ENCODE data around the gene CLUH.

CLUH gene

GRCh38 chr17:2711608-2712299 lies at the start of gene CLUH:
CLUH (minus strand) TSS chr17:2711764; CDS start chr17:2711661, 103 bp downstream.
- DNase-seq (ENCODE audit: low read depth in 2 of 2), result peak; percentile 89 to 95

DNA sequence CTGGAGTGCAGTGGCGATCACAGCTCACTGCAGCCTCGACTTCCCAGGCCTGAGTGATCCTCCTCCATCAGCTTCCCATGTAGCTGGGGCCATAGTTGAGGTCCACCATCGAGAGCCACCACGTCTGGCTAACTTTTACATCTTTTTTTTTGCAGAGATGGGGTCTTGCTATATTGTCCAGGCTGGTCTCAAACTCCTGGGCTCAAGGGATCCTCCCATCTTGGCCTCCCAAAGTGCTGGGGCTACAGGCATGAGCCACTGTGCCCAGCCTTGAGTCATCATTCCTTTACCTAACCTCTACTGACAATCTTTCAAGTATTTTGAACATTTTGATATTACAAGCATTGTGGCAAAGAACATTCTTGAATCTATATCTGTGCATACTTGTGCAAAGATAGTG lies 47.3 kb upstream of the CLUH start:
- DNase-seq (ENCODE audit: low read depth in 2 of 2), result no peak

DNA sequence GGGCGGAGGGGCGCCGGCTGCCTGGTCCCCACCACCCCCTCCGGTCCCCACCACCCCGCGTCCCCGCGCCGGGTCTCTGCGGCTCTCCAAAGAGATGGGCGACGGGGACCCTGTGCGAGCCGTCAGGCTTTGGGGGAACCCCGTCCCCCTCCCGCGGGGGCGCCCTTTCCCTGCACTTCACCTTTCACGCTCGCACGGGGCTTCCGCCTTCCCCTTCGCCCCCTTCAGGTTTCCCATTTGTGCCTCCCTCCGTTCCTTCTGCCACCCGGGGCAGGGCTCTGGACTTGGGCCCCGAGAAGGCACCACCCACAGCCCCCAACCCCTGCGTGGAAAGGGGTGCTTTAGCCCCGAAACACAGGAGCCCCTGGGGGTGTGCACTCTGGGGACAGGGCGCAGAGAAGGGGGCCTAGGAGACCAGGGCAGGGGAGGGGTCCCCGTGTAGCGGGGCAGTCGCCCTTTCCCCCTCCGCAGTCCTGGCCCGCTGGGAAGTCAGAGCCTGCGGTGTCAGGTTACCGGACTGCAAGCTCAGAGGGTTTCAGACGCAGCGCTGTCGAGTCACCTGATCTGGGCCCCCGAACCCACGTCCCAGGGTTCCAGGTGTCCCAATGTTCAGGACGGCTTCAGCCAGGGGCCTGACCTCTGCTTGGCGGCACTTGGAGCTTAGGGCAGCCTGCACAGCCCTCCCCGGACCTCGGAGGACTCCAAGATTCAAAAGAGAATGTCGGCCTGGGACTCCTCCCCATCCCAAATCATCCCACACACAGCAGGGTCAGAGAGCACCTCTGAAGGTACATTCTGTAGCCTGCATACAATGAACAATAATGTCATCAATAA lies 44.5 kb upstream of the CLUH start:
- no peak for DNase-seq (ENCODE audit: low read depth in 2 of 2)

DNA sequence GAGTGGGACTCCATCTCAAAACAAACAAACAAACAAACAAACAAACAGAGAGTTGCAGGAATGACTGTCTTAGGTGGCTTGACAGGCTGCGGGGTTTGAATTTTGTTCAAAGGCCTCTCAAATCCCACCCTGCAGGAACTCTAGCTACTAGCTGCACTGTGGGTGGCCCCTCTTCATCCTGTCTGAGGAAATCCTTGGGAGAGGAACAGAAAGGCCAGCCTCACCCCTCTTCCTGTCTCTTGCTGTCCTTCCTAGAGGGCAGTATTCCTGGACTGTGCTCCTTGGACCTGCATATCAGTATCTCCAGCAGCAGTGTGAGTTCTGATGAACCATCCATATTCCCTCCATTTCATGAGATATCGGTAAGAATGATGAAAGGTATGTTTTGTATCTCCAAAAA lies 39.9 kb upstream of the CLUH start:
- DNase-seq (ENCODE audit: low read depth in 2 of 2), result no peak

GRCh38 chr17:2750721-2751120 lies 39.2 kb upstream of the CLUH start:
- no peak for DNase-seq (ENCODE audit: low read depth in 2 of 2)

- peak; percentile 36 to 52 for DNase-seq (ENCODE audit: low read depth in 2 of 2)
Measured at GRCh38 chr17:2749784-2750181, 38.2 kb upstream of the CLUH start.

DNA sequence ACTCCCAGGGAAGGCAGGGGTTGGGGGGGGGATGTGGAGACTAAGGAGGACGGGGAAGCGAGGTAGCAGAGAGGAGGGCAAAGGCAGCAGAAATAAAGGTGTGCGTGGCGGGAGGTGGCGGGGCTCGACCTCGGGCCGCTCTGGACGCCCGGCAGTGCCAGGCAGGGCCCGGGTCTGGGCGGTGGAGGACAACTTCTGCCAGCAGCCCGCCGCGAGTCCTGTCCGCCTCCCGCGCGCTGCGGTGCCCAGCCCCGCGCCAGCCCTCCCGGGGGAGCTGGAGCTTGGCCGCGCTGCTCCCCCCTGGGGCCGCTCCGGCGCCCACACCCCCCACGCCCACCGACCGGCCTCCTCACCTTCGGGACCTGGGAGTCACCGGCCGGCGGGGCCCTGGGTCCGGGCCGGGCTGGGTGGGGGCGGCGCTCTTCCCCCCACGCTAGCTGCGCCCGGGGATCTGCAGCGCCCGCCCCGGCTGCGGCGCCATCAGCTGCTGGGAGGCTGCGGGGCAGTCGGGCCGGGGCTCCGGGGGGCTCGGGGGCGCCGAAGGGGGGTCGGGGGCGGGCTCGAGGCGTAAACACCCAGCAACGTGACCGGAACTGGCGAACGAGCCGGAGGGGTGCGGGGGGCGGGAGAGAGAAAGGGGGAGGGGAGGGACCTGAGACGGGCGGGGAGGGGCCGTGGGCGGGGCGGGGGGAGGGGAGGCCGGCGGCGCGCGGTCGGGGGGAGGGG lies 37.7 kb upstream of the CLUH start, which contains the start of gene CCDC92B:
CCDC92B (minus strand) TSS at position 595 of the 726 bp plus-strand sequence. CDS start 14,507 bp downstream, outside the sequence.
- no peak for DNase-seq (ENCODE audit: low read depth in 2 of 2)

DNA sequence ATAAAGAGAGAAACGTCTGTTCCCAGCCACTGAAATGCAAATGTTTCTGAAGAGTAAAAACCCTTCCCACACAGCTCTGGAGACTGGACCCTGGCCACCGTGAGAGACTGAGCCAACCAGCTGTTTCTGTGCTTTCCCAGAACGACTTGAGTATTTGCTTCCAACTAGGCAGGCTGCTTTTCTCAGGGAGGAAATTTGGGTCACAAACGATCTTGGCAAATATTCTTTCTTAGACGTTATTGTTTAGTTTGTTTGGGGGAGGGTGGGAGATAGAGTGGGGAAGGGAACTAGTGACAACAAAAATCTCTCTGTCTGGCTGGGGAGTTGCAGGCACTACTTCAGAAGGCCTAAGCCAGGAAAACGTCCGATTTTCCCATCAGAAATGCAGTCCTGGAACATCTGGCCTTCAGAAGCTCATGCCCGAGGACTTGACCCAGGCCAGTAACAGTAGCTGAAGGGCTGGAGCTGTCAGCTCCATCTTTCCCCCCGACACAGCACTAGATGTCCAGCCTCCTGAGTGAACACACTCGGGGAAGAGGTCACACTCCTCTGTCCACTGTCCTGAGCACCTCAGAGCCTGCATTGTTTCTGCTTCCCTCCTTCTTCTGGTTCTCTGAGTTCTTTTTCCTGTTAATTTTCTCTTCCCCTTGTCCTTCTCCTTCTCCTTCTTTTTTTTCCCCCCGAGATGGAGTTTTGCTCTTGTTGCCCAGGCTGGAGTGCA lies 33.9 kb upstream of the CLUH start:
- no peak for DNase-seq (ENCODE audit: low read depth in 2 of 2)

GRCh38 chr17:2737693-2738092 lies 26.1 kb upstream of the CLUH start:
- no peak for DNase-seq (ENCODE audit: low read depth in 2 of 2)

DNA sequence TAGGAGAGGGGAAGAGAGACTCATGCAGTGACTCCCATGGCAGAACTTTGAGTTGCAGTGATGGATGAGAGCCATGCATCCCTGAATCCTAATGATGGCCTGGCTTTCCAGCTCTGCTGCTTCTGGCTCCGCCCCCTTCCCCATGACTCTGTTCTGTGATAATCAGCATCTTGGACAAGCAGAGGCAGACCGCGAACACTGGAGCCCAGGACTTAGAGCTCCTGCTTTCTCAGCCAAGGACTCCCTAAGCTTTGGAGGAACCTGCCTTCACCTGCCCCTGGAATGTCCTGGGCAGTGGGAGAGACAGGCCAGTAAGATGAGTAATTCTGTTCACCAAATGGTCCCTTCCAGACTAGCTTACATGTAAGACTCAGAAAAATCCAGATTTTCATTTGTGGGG lies 25.4 kb upstream of the CLUH start:
- DNase-seq (ENCODE audit: low read depth in 2 of 2), result no peak

DNA sequence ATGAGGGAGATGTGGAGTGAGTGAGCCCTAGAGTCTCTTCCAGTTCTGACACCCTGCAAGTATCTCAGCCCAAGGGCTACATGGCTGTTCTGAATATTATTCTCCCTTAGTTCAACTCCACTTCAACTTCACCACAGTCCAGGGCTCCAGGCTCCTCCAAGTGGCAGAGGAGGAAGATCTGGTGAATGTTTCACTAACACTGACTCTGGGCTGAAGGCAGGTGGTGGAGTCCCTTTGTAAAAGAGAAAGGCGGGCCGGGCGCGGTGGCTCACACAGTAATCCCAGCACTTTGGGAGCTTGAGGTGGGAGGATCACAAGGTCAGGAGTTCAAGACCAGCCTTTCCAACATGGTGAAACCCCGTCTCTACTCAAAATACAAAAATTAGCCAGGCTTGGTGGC lies 24.3 kb upstream of the CLUH start:
- no peak for DNase-seq (ENCODE audit: low read depth in 2 of 2)

DNA sequence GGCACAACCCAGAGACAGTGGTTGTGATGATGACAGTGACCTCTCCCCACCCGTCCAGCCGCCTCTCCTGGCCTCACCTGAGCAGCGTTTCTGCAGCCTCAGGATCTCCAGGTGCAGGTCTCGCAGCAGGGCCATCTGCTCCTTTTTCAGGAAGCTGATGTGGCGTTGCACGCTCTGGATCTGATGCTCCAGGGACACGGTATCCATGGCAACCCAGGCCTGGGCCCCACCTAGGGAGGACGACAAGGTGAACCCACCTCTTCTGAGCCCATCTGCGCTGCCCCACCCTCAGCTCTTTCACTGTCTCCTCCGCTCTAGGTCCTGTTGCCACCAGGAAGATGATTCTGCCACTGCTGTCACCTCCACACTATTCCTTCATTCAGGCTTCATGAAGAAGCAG lies 23.4 kb upstream of the CLUH start:
- no peak for DNase-seq (ENCODE audit: low read depth in 2 of 2)

GRCh38 chr17:2731807-2732206 lies 20.2 kb upstream of the CLUH start:
- no peak for DNase-seq (ENCODE audit: low read depth in 2 of 2)

- DNase-seq (ENCODE audit: low read depth in 2 of 2), result no peak
Measured at GRCh38 chr17:2730764-2731353, 19.3 kb upstream of the CLUH start.

GRCh38 chr17:2724784-2725164 lies 13.2 kb upstream of the CLUH start:
- DNase-seq (ENCODE audit: low read depth in 2 of 2), result no peak

DNA sequence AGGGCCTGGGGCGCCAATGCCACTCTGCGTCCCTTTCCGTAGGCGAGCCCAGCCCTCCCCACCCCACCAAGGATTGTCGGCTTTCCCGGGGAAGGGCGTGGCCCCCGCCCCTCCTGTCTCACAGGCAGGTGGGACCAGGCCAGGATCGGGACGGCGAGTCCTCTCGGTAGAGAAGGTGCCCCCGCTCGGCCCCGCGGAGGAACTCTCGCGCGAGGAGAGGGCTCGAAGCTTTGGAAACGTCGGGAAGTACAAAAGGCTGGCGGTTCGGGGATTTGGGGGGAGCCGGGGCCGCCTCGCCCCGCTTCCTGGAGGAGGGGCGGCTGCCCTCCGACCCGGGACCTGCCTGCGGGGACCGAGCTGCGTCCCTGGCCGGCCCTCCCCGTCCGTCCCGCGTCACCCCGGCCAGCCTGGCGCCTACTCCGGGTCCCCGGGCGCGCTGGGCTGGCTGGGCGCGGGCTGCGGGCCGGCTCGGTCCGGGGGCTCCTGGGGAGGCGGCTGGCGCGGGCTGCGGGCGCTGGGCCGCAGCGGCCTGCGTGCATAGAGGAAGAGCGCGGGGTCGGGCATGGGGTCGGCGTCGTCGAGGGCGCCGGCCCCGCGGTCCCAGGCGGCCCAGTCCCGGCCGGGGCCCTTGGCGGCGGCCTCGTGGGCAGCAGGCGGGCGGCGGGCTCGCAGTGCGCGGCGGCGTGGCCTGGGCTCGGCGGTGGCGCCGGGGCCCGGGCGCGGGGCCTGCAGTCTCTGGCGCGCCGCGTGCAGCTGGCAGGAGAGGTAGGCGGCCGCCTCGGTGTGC lies 12.6 kb upstream of the CLUH start:
- no peak for DNase-seq (ENCODE audit: low read depth in 2 of 2)

DNA sequence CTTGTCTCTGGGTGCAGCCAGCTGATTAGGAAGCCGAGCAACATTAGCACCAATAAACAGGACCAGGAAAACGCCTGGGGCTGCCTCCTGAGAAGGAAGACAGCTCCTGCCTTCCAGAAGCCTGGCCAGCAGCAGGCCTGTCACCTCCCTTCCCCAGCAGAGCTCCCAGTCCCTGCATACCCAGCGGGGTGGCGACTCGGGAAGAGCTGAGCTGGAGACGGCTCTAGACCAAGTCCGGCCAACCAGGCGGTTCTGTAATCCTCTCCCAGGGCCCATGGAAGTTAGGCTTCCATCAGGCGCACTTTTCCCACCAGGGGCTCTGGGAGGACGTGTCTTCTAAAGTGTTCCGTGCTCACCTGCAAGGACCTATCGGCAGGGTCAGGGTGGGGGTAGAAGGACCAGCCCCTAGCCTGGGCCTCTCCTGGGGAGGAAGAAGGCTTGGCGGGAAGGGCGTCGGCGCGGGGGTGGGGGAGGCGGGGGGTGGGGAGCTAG lies 12.0 kb upstream of the CLUH start:
- DNase-seq (ENCODE audit: low read depth in 2 of 2), result no peak

GRCh38 chr17:2722611-2723010 lies 11.0 kb upstream of the CLUH start:
- no peak for DNase-seq (ENCODE audit: low read depth in 2 of 2)

GRCh38 chr17:2721603-2722002 lies 10.0 kb upstream of the CLUH start:
- DNase-seq (ENCODE audit: low read depth in 2 of 2), result no peak

DNA sequence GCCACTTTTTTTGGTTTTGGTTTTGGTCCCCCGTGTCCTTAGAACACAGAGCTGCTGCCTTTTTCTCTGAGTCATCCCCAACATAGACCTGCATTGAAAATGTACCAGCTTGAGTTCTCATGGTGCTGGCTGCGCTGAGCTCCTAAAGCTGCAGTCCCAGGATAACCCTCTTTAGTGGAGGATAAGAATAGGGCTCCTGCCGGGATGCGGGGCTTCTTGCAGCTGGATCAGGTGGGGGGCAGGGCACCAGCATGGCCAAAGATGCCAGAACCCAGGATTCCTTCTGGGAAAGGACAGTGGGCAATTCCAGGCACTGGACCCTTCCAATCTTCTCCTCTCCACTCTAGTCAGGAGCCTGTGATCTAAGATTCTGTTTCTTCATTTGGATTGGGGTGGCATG lies 8.3 kb upstream of the CLUH start:
- DNase-seq (ENCODE audit: low read depth in 2 of 2), result no peak
